Astrocyte (in vitro differentiated cells and primary cell): ENCODE measurements around the gene HAPSTR1. TPM values are rescaled to one million over a fixed set of nuclear protein-coding genes. Genes with fewer than 3 reads are reported as not detected.
A peak's percentile ranks its signal among the peaks of the same experiment; 100 is the strongest.

Experiments
- DNase-seq: peaks from one replicate; pipeline ENCODE4 v3.0.0-alpha.2; 2010; ENCODE audit warnings: low read depth
- FAIRE-seq: peaks from 2 replicates; lab custom pipeline; 2011; peaks lifted over from hg19 to GRCh38; lab: Jason Lieb, UNC
- H2AFZ ChIP-seq: 2 replicates; pipeline ENCODE4 v1.6.0; 2012; ENCODE audit warnings: low read depth, low read length, inconsistent platforms
- H3K27ac ChIP-seq: 2 replicates; pipeline ENCODE4 v1.5.1; 2011; ENCODE audit warnings: low read depth, low read length, inconsistent platforms
- H3K27me3 ChIP-seq: 2 replicates; pipeline ENCODE4 v1.6.0; 2011; ENCODE audit warnings: low read length, inconsistent platforms; ENCODE audit not compliant: insufficient read depth
- H3K36me3 ChIP-seq: 2 replicates; pipeline ENCODE4 v1.5.1; 2011; ENCODE audit warnings: low read length, inconsistent platforms; ENCODE audit not compliant: insufficient read depth
- H3K4me1 ChIP-seq: 2 replicates; pipeline ENCODE4 v1.5.1; 2011; ENCODE audit warnings: low read length, inconsistent platforms; ENCODE audit not compliant: insufficient read depth
- H3K4me2 ChIP-seq: 2 replicates; pipeline ENCODE4 v1.6.0; 2012; ENCODE audit warnings: low read length, inconsistent platforms
- H3K4me3 ChIP-seq: 2 replicates; pipeline ENCODE4 v1.5.1; 2011; ENCODE audit warnings: low read depth, mild to moderate bottlenecking, low read length, inconsistent platforms; ENCODE audit not compliant: insufficient read depth
- H3K79me2 ChIP-seq: 2 replicates; pipeline ENCODE4 v1.6.0; 2012; ENCODE audit warnings: mild to moderate bottlenecking, low read length, inconsistent platforms; ENCODE audit not compliant: insufficient read depth
- H3K9ac ChIP-seq: 2 replicates; pipeline ENCODE4 v1.6.0; 2012; ENCODE audit warnings: mild to moderate bottlenecking, low read length, inconsistent platforms
- H3K9me3 ChIP-seq: 2 replicates; pipeline ENCODE4 v1.5.1; 2012; ENCODE audit warnings: low read depth, mild to moderate bottlenecking, low read length, inconsistent platforms; ENCODE audit not compliant: insufficient read depth
- H4K20me1 ChIP-seq: 2 replicates; pipeline ENCODE4 v1.6.0; 2012; ENCODE audit warnings: low read length, inconsistent platforms; ENCODE audit not compliant: insufficient read depth
- H3K27ac Mint-ChIP-seq: one replicate; pipeline ENCODE4 v1.8.0; 2021; ENCODE audit warnings: mild to moderate bottlenecking, mixed read lengths; ENCODE audit not compliant: unreplicated experiment
- H3K27me3 Mint-ChIP-seq: one replicate; pipeline ENCODE4 v1.8.0; 2021; ENCODE audit warnings: low read depth, mixed read lengths; ENCODE audit not compliant: unreplicated experiment
- H3K36me3 Mint-ChIP-seq: one replicate; pipeline ENCODE4 v1.8.0; 2021; ENCODE audit warnings: low read depth, mixed read lengths; ENCODE audit not compliant: unreplicated experiment
- H3K4me1 Mint-ChIP-seq: one replicate; pipeline ENCODE4 v1.8.0; 2021; ENCODE audit warnings: low read depth, mixed read lengths; ENCODE audit not compliant: unreplicated experiment
- H3K4me3 Mint-ChIP-seq: one replicate; pipeline ENCODE4 v1.8.0; 2021; ENCODE audit warnings: mild to moderate bottlenecking, moderate library complexity, mixed read lengths; ENCODE audit not compliant: unreplicated experiment
- H3K9me3 Mint-ChIP-seq: one replicate; pipeline ENCODE4 v1.8.0; 2021; ENCODE audit warnings: mild to moderate bottlenecking, mixed read lengths; ENCODE audit not compliant: unreplicated experiment
- EZH2 ChIP-seq: IDR thresholded peaks from 2 replicates; pipeline ENCODE4 v1.6.1; 2012; ENCODE audit warnings: mild to moderate bottlenecking, low read length, inconsistent platforms; ENCODE audit not compliant: insufficient read depth
- total RNA-seq: library from RNA; stranded (reverse); gene quantifications from 2 replicates; pipeline ENCODE4 v1.2.1, GENCODE V29; 2021
- TF ChIP-seq, protein P1 (sequence below): IDR thresholded peaks from 2 replicates; pipeline ENCODE4 v1.5.1; 2011; ENCODE audit warnings: low read depth, mild to moderate bottlenecking, inconsistent platforms, low read length, moderate library complexity; ENCODE audit not compliant: insufficient read depth

The HAPSTR1 gene
- total RNA-seq, 1 donor from 2014 or later = 99.5 TPM

DNA sequence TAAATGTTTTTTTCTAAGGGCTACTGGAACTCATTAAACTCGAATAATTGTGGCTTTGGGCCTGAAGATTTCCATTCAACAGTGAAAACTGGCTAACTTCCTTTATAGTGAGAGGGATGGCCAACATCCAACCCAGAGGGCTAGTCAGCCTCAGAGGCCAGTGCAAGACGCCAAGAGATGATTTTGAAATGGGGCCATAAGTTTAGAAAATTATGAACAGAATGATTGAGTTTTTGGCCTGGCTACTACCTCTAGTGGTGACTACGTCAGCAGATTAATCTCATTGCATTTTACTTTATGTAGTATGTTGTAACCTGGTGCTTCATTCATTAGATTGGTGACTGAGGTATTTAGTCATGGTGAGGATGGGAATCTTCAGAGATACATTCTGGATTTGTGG lies 28.4 kb downstream of the HAPSTR1 start:
- Histone ChIP-seq H2AFZ (no peak overlapping the region), H3K4me3 (no peak overlapping the region), H3K79me2 (peaks cover 99% of the 10 kb centered on the region), H3K27ac (peak overlapping the region; percentile 16), H3K9ac (no peak overlapping the region), H3K9me3 (no peaks in the 10 kb centered on the region), H3K4me1 (peaks cover 42% of the 10 kb centered on the region), H3K27me3 (no peaks in the 10 kb centered on the region), H4K20me1 (peaks cover 100% of the 10 kb centered on the region), H3K4me2 (no peak overlapping the region), H3K36me3 (peaks cover 37% of the 10 kb centered on the region)
- no peak for FAIRE-seq
- H3K9me3 Mint-ChIP-seq = no peaks in the 10 kb centered on the region
- no peak overlapping the region for H3K4me3 Mint-ChIP-seq
- peak; percentile 93 for DNase-seq
- H3K27ac Mint-ChIP-seq = no peak overlapping the region
- H3K4me1 Mint-ChIP-seq = peaks cover 54% of the 10 kb centered on the region
- H3K36me3 Mint-ChIP-seq = peaks cover 28% of the 10 kb centered on the region
- no peaks in the 10 kb centered on the region for H3K27me3 Mint-ChIP-seq
- TF ChIP-seq EZH2 = no peak

GRCh38 chr16:9122342-9122741 lies 30.9 kb downstream of the HAPSTR1 start:
- H3K4me3 Mint-ChIP-seq = no peak overlapping the region
- peaks cover 23% of the 10 kb centered on the region for H3K36me3 Mint-ChIP-seq
- no peak overlapping the region for H3K4me2 ChIP-seq

GRCh38 chr16:9122969-9123368 lies 31.5 kb downstream of the HAPSTR1 start:
- Histone ChIP-seq H3K79me2 (peaks cover 90% of the 10 kb centered on the region), H3K36me3 (peaks cover 22% of the 10 kb centered on the region), H4K20me1 (peaks cover 97% of the 10 kb centered on the region), H3K27ac (no peak overlapping the region), H3K27me3 (no peaks in the 10 kb centered on the region), H2AFZ (no peak overlapping the region), H3K4me2 (no peak overlapping the region), H3K9me3 (no peaks in the 10 kb centered on the region), H3K9ac (no peak overlapping the region), H3K4me1 (peaks cover 46% of the 10 kb centered on the region), H3K4me3 (no peak overlapping the region)
- TF ChIP-seq, protein P1, sequence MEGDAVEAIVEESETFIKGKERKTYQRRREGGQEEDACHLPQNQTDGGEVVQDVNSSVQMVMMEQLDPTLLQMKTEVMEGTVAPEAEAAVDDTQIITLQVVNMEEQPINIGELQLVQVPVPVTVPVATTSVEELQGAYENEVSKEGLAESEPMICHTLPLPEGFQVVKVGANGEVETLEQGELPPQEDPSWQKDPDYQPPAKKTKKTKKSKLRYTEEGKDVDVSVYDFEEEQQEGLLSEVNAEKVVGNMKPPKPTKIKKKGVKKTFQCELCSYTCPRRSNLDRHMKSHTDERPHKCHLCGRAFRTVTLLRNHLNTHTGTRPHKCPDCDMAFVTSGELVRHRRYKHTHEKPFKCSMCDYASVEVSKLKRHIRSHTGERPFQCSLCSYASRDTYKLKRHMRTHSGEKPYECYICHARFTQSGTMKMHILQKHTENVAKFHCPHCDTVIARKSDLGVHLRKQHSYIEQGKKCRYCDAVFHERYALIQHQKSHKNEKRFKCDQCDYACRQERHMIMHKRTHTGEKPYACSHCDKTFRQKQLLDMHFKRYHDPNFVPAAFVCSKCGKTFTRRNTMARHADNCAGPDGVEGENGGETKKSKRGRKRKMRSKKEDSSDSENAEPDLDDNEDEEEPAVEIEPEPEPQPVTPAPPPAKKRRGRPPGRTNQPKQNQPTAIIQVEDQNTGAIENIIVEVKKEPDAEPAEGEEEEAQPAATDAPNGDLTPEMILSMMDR = no peak
- no peak for TF ChIP-seq EZH2
- FAIRE-seq (no peak), DNase-seq (no peak)
- Mint-ChIP-seq H3K36me3 (peaks cover 17% of the 10 kb centered on the region), H3K4me3 (no peak overlapping the region), H3K27ac (no peak overlapping the region), H3K9me3 (no peaks in the 10 kb centered on the region), H3K4me1 (peaks cover 47% of the 10 kb centered on the region), H3K27me3 (no peaks in the 10 kb centered on the region)

More at GRCh38 chr16:9122342-9122741, 30.9 kb downstream of the HAPSTR1 start:
- TF ChIP-seq EZH2 = no peak
- TF ChIP-seq, protein P1 = no peak
- Mint-ChIP-seq H3K27me3 (no peaks in the 10 kb centered on the region), H3K9me3 (no peaks in the 10 kb centered on the region), H3K27ac (peak overlapping the region; percentile 34), H3K4me1 (peaks cover 48% of the 10 kb centered on the region)
- Histone ChIP-seq H3K79me2 (peaks cover 90% of the 10 kb centered on the region), H3K27me3 (no peaks in the 10 kb centered on the region), H2AFZ (no peak overlapping the region), H3K9me3 (no peaks in the 10 kb centered on the region), H3K36me3 (peaks cover 27% of the 10 kb centered on the region), H3K27ac (no peak overlapping the region), H3K9ac (no peak overlapping the region), H4K20me1 (peaks cover 97% of the 10 kb centered on the region), H3K4me3 (no peak overlapping the region), H3K4me1 (peaks cover 46% of the 10 kb centered on the region)
- FAIRE-seq (no peak), DNase-seq (no peak)
